ENCODE measurements around the gene RPL28. TPM values are rescaled to one million over a fixed set of nuclear protein-coding genes. Genes with fewer than 3 reads are reported as not detected.
"Not testable (repeated sequence)": the region's sequence is repeated elsewhere in the genome, so short reads cannot be mapped to it uniquely, and the experiment has no call there.

RPL28 gene
- total RNA-seq, 1 experiment from 2014 or later = 453 TPM

- no peak for DNase-seq (ENCODE audit: low spot score)
Observed at GRCh38 chr19:55391702-55392615, 6.2 kb downstream of the RPL28 start.

GRCh38 chr19:55392820-55393761 lies 7.4 kb downstream of the RPL28 start:
- no peak for DNase-seq (ENCODE audit: low spot score)

GRCh38 chr19:55398200-55398925 lies 12.6 kb downstream of the RPL28 start:
- no peak for DNase-seq (ENCODE audit: low spot score)

- DNase-seq (ENCODE audit: low spot score) = no peak
Observed at GRCh38 chr19:55400281-55401087, 14.8 kb downstream of the RPL28 start.

DNA sequence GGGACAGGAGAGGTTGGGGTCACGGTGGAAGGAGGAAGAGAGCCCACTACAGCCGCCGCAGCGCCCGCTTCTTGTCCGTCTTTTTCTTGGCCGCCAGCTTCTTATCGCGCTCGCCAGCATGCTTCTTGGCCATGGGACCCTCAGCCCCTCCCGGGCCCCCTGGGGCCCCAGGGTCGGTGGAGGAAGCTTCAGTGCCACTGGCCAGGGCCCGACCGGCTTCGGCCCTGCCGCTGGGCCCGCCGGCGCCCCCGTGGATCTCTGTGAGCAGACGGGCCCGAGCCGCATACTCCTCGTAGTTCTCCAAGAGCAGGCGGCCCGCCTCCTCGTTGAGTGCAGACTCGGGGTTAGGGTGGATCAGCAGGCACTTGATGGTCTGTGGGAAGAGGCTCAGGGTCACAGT lies 15.7 kb downstream of the RPL28 start:
- not testable (repeated sequence) for DNase-seq (ENCODE audit: low spot score)

- DNase-seq (ENCODE audit: low spot score) = no peak
Observed at GRCh38 chr19:55402509-55402908, 16.8 kb downstream of the RPL28 start.

DNA sequence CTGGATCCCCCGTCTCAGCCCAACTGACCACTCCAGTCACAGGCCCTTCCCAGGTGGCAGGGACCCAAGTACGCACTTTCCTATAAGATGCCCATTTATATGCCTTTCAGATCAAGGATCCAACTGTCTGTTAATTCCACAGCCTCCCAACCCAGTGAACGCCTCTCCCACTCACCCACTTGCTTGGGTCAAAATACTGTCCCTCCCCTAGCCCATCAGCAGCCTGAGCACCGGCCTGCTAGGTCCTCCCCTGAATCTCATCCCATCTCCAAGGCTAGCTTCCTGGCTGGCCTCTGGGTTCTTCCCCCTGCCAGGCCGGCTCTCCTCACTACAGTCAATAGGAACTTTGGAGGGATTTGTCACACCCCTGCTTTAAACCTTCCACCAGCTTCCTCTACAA lies 19.9 kb downstream of the RPL28 start:
- no peak for DNase-seq (ENCODE audit: low spot score)

- no peak for DNase-seq (ENCODE audit: low spot score)
Observed at GRCh38 chr19:55406091-55406825, 20.5 kb downstream of the RPL28 start.

DNA sequence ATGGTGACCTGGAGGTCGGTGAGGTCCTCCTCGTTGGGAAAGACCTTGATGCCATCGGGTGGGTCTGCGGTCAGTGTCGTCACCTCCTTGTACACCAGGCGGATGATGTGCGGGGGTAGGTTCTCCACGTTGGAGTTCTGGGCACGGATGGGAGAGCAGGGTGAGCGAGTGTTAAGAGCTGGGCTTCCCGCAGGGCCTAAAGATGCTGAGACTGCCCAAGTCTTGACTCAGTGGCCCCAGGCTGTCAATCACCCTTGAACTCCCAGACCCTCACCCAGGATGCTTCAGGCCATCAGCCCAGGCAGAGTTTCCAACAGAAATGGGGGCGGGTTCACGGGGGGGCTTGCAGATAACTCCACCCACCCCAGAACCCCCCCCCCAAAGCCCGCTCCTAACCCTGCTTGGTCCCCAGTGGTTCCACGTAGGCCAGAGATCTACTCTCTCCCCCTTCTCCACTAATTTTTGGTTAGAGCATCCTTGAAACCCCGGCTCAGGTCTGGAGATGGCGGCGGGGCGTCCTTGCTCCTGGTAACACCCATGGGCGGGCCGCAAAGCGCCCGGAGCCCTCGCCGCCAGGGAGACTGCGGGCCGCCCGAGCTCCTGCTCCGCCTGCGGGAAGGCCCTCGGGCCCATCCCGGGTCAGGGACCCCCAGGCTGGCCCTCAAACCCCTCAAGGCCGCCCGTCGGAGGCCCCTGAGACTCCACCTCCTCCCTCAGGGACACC lies 21.3 kb downstream of the RPL28 start:
- DNase-seq (ENCODE audit: low spot score) = no peak

- DNase-seq (ENCODE audit: low spot score) = not testable (repeated sequence)
Observed at GRCh38 chr19:55407550-55407799, 21.7 kb downstream of the RPL28 start, which contains the start of gene UBE2S. UBE2S (minus strand) TSS chr19:55407788; CDS start chr19:55407589, 199 bp downstream.

GRCh38 chr19:55407800-55408532 lies 22.2 kb downstream of the RPL28 start:
- peak; percentile 100 for DNase-seq (ENCODE audit: low spot score)

- no peak for DNase-seq (ENCODE audit: low spot score)
Observed at GRCh38 chr19:55408533-55408872, 22.8 kb downstream of the RPL28 start.

DNA sequence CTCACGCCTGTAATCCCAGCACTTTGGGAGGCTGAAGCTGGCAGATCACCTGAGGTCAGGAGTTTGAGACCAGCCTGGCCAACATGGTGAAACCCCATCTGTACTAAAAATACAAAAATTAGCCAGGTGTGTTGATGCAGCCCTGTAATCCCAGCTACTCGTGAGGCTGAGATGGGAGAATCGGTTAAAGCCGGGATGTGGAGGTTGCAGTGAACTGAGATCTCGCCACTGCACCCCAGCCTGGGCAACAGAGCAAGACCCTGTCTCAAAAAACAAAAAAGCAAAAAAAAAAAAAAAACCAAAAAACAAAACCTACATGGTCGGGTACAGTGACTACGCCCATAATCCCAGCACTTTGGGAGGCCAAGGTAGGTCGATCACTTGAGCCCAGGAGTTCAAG lies 23.4 kb downstream of the RPL28 start:
- DNase-seq (ENCODE audit: low spot score) = not testable (repeated sequence)

GRCh38 chr19:55410168-55410567 lies 24.4 kb downstream of the RPL28 start:
- no peak for DNase-seq (ENCODE audit: low spot score)

GRCh38 chr19:55418185-55418584 lies 32.5 kb downstream of the RPL28 start:
- peak; percentile 90 for DNase-seq (ENCODE audit: low spot score)

GRCh38 chr19:55419103-55419502 lies 33.4 kb downstream of the RPL28 start:
- DNase-seq (ENCODE audit: low spot score) = no peak

GRCh38 chr19:55419624-55420236 lies 34.0 kb downstream of the RPL28 start:
- DNase-seq (ENCODE audit: low spot score) = no peak

DNA sequence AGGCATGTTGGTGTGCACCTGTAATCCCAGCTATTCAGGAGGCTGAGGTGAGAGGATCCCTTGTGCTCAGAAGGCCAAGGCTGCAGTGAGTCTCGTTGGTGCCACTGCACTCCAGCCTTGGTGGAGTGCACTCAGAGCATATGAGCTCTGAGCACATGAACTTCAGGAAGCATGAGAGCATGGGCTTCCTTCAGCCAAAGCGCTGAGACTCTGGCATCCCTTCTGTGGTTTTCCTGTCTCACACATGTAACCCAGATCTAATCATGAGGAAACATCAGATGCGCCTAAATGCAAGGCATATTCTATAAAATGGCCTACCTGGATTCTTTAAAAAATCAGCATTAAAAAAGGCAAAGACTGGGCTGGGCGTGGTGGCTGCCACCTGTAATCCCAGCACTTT lies 35.5 kb downstream of the RPL28 start:
- DNase-seq (ENCODE audit: low spot score) = not testable (repeated sequence)

Data from A172 (cell line).